Dorsolateral prefrontal cortex (tissue), 118 donors: ENCODE results near the gene IL17RE. TPM values are rescaled to one million over a fixed set of nuclear protein-coding genes. Genes with fewer than 3 reads are reported as not detected.

ENCODE experiments used
- total RNA-seq, 120 experiments: library from RNA; stranded (reverse); gene quantifications; one replicate each; pipeline versions ENCODE4 v1.2.3 to v1.2.4, GENCODE V29; 2022

Gene IL17RE
- total RNA-seq, 120 experiments from 2014 or later: 0.36 to 5.5 (median 1.5) TPM

Other genes starting within 250 kb of the IL17RE start
- 10 to 100 TPM in 118 of 120 experiments, 1 to 10 TPM in 2; 9.3 to 46.6 (median 24.9) TPM for gene CPNE9, start 199.0 kb upstream of the IL17RE start, total RNA-seq
- 10 to 100 TPM; 10.7 to 25.9 (median 16.3) TPM for gene BRPF1, start 171.1 kb upstream of the IL17RE start, total RNA-seq
- 10 to 100 TPM; 18.6 to 54.6 (median 30.3) TPM for gene OGG1, start 152.9 kb upstream of the IL17RE start, total RNA-seq
- 10 to 100 TPM; 23.2 to 90.8 (median 62.7) TPM for gene CAMK1, start 132.9 kb upstream of the IL17RE start, total RNA-seq
- 10 to 100 TPM; 38.3 to 82.0 (median 54.2) TPM for gene TADA3, start 110.4 kb upstream of the IL17RE start, total RNA-seq
- gene ARPC4, start 109.8 kb upstream of the IL17RE start, total RNA-seq: 100 to 1,000 TPM in 92 of 120 experiments, 10 to 100 TPM in 28; 82.2 to 149 (median 112) TPM
- 100 to 1,000 TPM in 1 of 120 experiments, 10 to 100 TPM in 119; 35.9 to 103 (median 60.7) TPM for gene TTLL3, start 92.6 kb upstream of the IL17RE start, total RNA-seq
- 10 to 100 TPM; 29.3 to 62.3 (median 44.8) TPM for gene RPUSD3, start 58.8 kb upstream of the IL17RE start, total RNA-seq
- gene CIDEC, start 22.6 kb upstream of the IL17RE start, total RNA-seq: 1 to 10 TPM in 1 of 120 experiments, under 1 TPM in 9, not detected in 110; 0.40 to 1.9 (median 0.58) TPM
- gene JAGN1, start 12.2 kb upstream of the IL17RE start, total RNA-seq: 10 to 100 TPM; 11.2 to 25.9 (median 17.3) TPM
- gene IL17RC, start 14.2 kb downstream of the IL17RE start, total RNA-seq: 10 to 100 TPM; 11.3 to 43.7 (median 21.9) TPM
- gene CRELD1, start 31.0 kb downstream of the IL17RE start, total RNA-seq: 100 to 1,000 TPM in 31 of 120 experiments, 10 to 100 TPM in 89; 53.2 to 167 (median 87.2) TPM
- gene PRRT3, start 49.6 kb downstream of the IL17RE start, total RNA-seq: 10 to 100 TPM; 13.3 to 49.4 (median 36.1) TPM
- 10 to 100 TPM; 41.1 to 93.1 (median 69.8) TPM for gene EMC3, start 84.0 kb downstream of the IL17RE start, total RNA-seq
- gene FANCD2, start 123.6 kb downstream of the IL17RE start, total RNA-seq: 1 to 10 TPM in 119 of 120 experiments, under 1 TPM in 1; 0.71 to 6.8 (median 2.9) TPM
- not detected for gene FANCD2OS, start 205.4 kb downstream of the IL17RE start, total RNA-seq
- gene BRK1, start 212.8 kb downstream of the IL17RE start, total RNA-seq: 100 to 1,000 TPM in 67 of 120 experiments, 10 to 100 TPM in 53; 62.8 to 136 (median 102) TPM
- gene VHL, start 238.9 kb downstream of the IL17RE start, total RNA-seq: 10 to 100 TPM; 33.7 to 54.9 (median 42.9) TPM